IMR-90 (cell line): ENCODE results near the gene GAL3ST3. TPM values are rescaled to one million over a fixed set of nuclear protein-coding genes. Genes with fewer than 3 reads are reported as not detected.

ENCODE experiments used
- ATAC-seq: fragments of 200-7000 bp; cut with Tn5 transposase; 2 replicates; pipeline ENCODE4 v1.9.1; 2020; ENCODE audit warnings: low read depth, mild to moderate bottlenecking, moderate library complexity
- BruUV-seq: library from RNA; stranded (reverse); fragments of 400-500 nt; replicated peaks from 2 replicates; lab custom pipeline; 2021; lab: Mats Ljungman, UMichigan
- CTCF ChIA-PET: fragments of 300-600 bp; formaldehyde crosslinking; extraction: SDS; loops from one replicate; lab custom pipeline; 2021; ENCODE audit warnings: antibody characterized with exemption; lab: Yijun Ruan, JAX
- POLR2A ChIA-PET: fragments of 300-600 bp; sonication (Branson Sonifier 250); formaldehyde crosslinking; loops from one replicate; lab custom pipeline; 2022; ENCODE audit warnings: antibody characterized with exemption; ENCODE audit not compliant: unreplicated experiment; lab: Charles Lee
- DNase-seq: peaks from one replicate; pipeline ENCODE4 v3.0.0; 2013
- H2AFZ ChIP-seq: replicated peaks from 2 replicates; pipeline ENCODE3; 2013; ENCODE audit warnings: low read length, mild to moderate bottlenecking; ENCODE audit not compliant: poor library complexity
- H2AK5ac ChIP-seq: 2 replicates; pipeline ENCODE4 v1.6.1; 2013; ENCODE audit warnings: low read depth, low read length, inconsistent platforms
- H2AK9ac ChIP-seq: replicated peaks from 2 replicates; pipeline ENCODE3; 2013; ENCODE audit warnings: mild to moderate bottlenecking, low read depth, low read length, moderate library complexity; ENCODE audit not compliant: poor library complexity
- H2BK120ac ChIP-seq: 2 replicates; pipeline ENCODE4 v1.6.1; 2013; ENCODE audit warnings: low read depth, low read length, inconsistent platforms
- H2BK15ac ChIP-seq: 3 replicates; pipeline ENCODE4 v1.6.1; 2013; ENCODE audit warnings: low read depth, low read length, inconsistent platforms
- H2BK20ac ChIP-seq: 2 replicates; pipeline ENCODE4 v1.6.1; 2013; ENCODE audit warnings: low read depth, mild to moderate bottlenecking, inconsistent platforms, low read length, moderate library complexity
- H2BK5ac ChIP-seq: 2 replicates; pipeline ENCODE4 v1.6.1; 2013; ENCODE audit warnings: mild to moderate bottlenecking, low read depth, low read length, inconsistent platforms; ENCODE audit not compliant: poor library complexity, severe bottlenecking
- H3K14ac ChIP-seq: replicated peaks from 2 replicates; pipeline ENCODE4 v1.6.1; 2013; ENCODE audit warnings: low read depth, low read length, inconsistent platforms
- H3K18ac ChIP-seq: 2 replicates; pipeline ENCODE4 v1.6.1; 2013; ENCODE audit warnings: low read depth, low read length, control low read depth
- H3K23ac ChIP-seq: 2 replicates; pipeline ENCODE4 v1.6.1; 2013; ENCODE audit warnings: low read depth, low read length, inconsistent platforms
- H3K27ac ChIP-seq: 2 replicates; pipeline ENCODE4 v1.5.1; 2013; ENCODE audit warnings: mild to moderate bottlenecking, control low read depth, low read length; ENCODE audit not compliant: insufficient read depth
- H3K27me3 ChIP-seq: 2 replicates; pipeline ENCODE4 v1.6.1; 2013; ENCODE audit warnings: low read length; ENCODE audit not compliant: control insufficient read depth, insufficient read depth
- H3K36me3 ChIP-seq: 2 replicates; pipeline ENCODE4 v1.6.1; 2013; ENCODE audit warnings: low read length, mixed read lengths; ENCODE audit not compliant: control insufficient read depth, insufficient read depth
- H3K4ac ChIP-seq: 2 replicates; pipeline ENCODE4 v1.6.1; 2013; ENCODE audit warnings: low read depth, low read length, inconsistent platforms
- H3K4me1 ChIP-seq: 2 replicates; pipeline ENCODE4 v1.6.1; 2013; ENCODE audit warnings: low read length, mixed read lengths; ENCODE audit not compliant: control insufficient read depth, insufficient read depth
- H3K4me2 ChIP-seq: 2 replicates; pipeline ENCODE4 v1.6.1; 2013; ENCODE audit warnings: low read depth, mild to moderate bottlenecking, control low read depth, low read length, moderate library complexity
- H3K4me3 ChIP-seq: 2 replicates; pipeline ENCODE4 v1.5.1; 2013; ENCODE audit warnings: low read depth, mild to moderate bottlenecking, control low read depth, low read length, moderate library complexity; ENCODE audit not compliant: insufficient read depth
- H3K56ac ChIP-seq: 2 replicates; pipeline ENCODE4 v1.6.1; 2013; ENCODE audit warnings: low read length, inconsistent platforms; ENCODE audit not compliant: insufficient read depth; ENCODE audit errors: extremely low read depth
- H3K79me1 ChIP-seq, 2 experiments: 2 replicates each; pipeline ENCODE4 v1.6.1; 2013; ENCODE audit warnings: low read length in 2 of 2, inconsistent platforms in 1 of 2, low read depth in 1 of 2
- H3K9ac ChIP-seq: 2 replicates; pipeline ENCODE4 v1.6.1; 2013; ENCODE audit warnings: low read depth, low read length, control low read depth
- H3K9me1 ChIP-seq: 2 replicates; pipeline ENCODE4 v1.6.1; 2013; ENCODE audit warnings: low read length, inconsistent platforms; ENCODE audit not compliant: insufficient read depth
- H3K9me3 ChIP-seq: 2 replicates; pipeline ENCODE4 v1.6.1; 2013; ENCODE audit warnings: low read length; ENCODE audit not compliant: control insufficient read depth, insufficient read depth
- H4K20me1 ChIP-seq: 2 replicates; pipeline ENCODE4 v1.6.1; 2013; ENCODE audit warnings: low read length, inconsistent platforms; ENCODE audit not compliant: insufficient read depth
- H4K5ac ChIP-seq: 2 replicates; pipeline ENCODE4 v1.6.1; 2013; ENCODE audit warnings: mild to moderate bottlenecking, low read depth, low read length, control low read depth
- H4K8ac ChIP-seq, 2 experiments: 2 replicates each; pipeline ENCODE4 v1.6.1; 2013; ENCODE audit warnings: low read depth in 2 of 2, low read length in 2 of 2, control low read depth in 1 of 2, inconsistent platforms in 1 of 2
- H4K91ac ChIP-seq: 2 replicates; pipeline ENCODE4 v1.6.1; 2013; ENCODE audit warnings: low read depth, low read length, inconsistent platforms; ENCODE audit not compliant: insufficient read depth
- MAZ ChIP-seq: IDR thresholded peaks from 2 replicates; pipeline ENCODE4 v1.6.1; 2012; ENCODE audit warnings: low read depth, mild to moderate bottlenecking, low read length, improper control_type of control experiment, moderate library complexity, borderline replicate concordance
- RFX5 ChIP-seq: IDR thresholded peaks from 2 replicates; pipeline ENCODE4 v1.8.0; 2012; ENCODE audit warnings: low read depth, mild to moderate bottlenecking, low read length, moderate library complexity
- WGBS, 2 experiments: methylation state at CpG; one replicate each; pipeline versions ENCODE4 v1.1.5 to v1.1.7; 2013; ENCODE audit warnings: missing lambda C conversion rate in 2 of 2; ENCODE audit not compliant: insufficient read length in 1 of 2; ENCODE audit errors: extremely low coverage in 2 of 2; 5-methylcytosine and 5-hydroxymethylcytosine counted together
- dilution Hi-C: fragments of 300-500 bp; cut with HindIII; formaldehyde crosslinking; loops from one replicate; pipeline ENCODE4 v1.14.3; 2018; ENCODE audit warnings: low sequenced_read_pairs; ENCODE audit not compliant: unreplicated experiment
- in situ Hi-C: fragments of 300-500 bp; cut with MboI; formaldehyde crosslinking; loops from 3 replicates; pipeline ENCODE4 v1.14.3; 2019; ENCODE audit warnings: low sequenced_read_pairs, inconsistent platforms, mixed read lengths
- intact Hi-C: fragments of 100-400 bp; cut with micrococcal nuclease; formaldehyde crosslinking; loops from 2 replicates; pipeline ENCODE4 v1.10.0; 2022
- polyA plus RNA-seq, 3 experiments: library from polyadenylated mRNA; depleted of rRNA; stranded (reverse); fragments of >200 nt; gene quantifications; 2 replicates each; pipeline ENCODE4 v1.2.3, GENCODE V29; 2012; ENCODE audit warnings: low replicate concordance in 1 of 3
- total RNA-seq: library from RNA; depleted of rRNA; stranded (reverse); fragments of >200 nt; gene quantifications from 2 replicates; pipeline ENCODE4 v1.2.3, GENCODE V29; 2012

GAL3ST3 gene
- total and polyA plus RNA-seq, 2 of the 4 experiments (the other 2 are of a cell fraction), result 0.19 TPM; not detected in 1

GRCh38 chr11:66073669-66074068, 24.7 kb upstream of the GAL3ST3 start:
- no peak overlapping the region for H4K91ac ChIP-seq
- no peak overlapping the region for H3K56ac ChIP-seq
- H2AFZ ChIP-seq, result no peak overlapping the region
- H3K4me1 ChIP-seq, result peaks cover 14% of the 10 kb centered on the region
- no peak overlapping the region for H3K23ac ChIP-seq
- H3K79me1 ChIP-seq, result peaks cover 27 to 61% of the 10 kb centered on the region in 2 experiments
- H3K18ac ChIP-seq, result no peak overlapping the region
- no peak overlapping the region for H3K27ac ChIP-seq
- no peak overlapping the region for H3K4me2 ChIP-seq
- no peak overlapping the region for H3K4me3 ChIP-seq
- H4K20me1 ChIP-seq, result peaks cover 38% of the 10 kb centered on the region
- H3K4ac ChIP-seq, result no peak overlapping the region
- H2AK5ac ChIP-seq, result no peak overlapping the region
- H2BK120ac ChIP-seq, result no peak overlapping the region
- no peak for ATAC-seq
- H4K8ac ChIP-seq, result no peak overlapping the region
- no peak for DNase-seq
- POLR2A ChIA-PET, result no interaction called here
- H4K5ac ChIP-seq, result no peak overlapping the region
- intact Hi-C loops, result loop anchor here (5.0 kb wide), 1 partner anchor 39 kb away; no protein-coding TSS in a partner anchor
- no peak for TF ChIP-seq RFX5
- TF ChIP-seq MAZ, result no peak
- H2AK9ac ChIP-seq, result no peak overlapping the region
- CTCF ChIA-PET, result no interaction called here
- no TSS peak for BruUV-seq
- no peak overlapping the region for H2BK15ac ChIP-seq
- no peaks in the 10 kb centered on the region for H3K27me3 ChIP-seq
- no peak overlapping the region for H3K14ac ChIP-seq
- no peak overlapping the region for H2BK20ac ChIP-seq
- H2BK5ac ChIP-seq, result no peak overlapping the region
- in situ Hi-C loops, result no loop called here
- peaks cover 18% of the 10 kb centered on the region for H3K36me3 ChIP-seq
- dilution Hi-C loops, result no loop called here
- no CpG with 5 or more reads among the region's 1 CpG for WGBS, 2 experiments
- H3K9me3 ChIP-seq, result no peaks in the 10 kb centered on the region
- H3K9me1 ChIP-seq, result peaks cover 18% of the 10 kb centered on the region
- H3K9ac ChIP-seq, result no peak overlapping the region
